ENCODE data around the gene FRK. TPM values are rescaled to one million over a fixed set of nuclear protein-coding genes. Genes with fewer than 3 reads are reported as not detected.
A peak's percentile ranks its signal among the peaks of the same experiment; 100 is the strongest.

The FRK gene
- total RNA-seq, 1 donor from 2014 or later, result 0.11 TPM

- H3K36me3 Mint-ChIP-seq, result no peaks in the 10 kb centered on the region
These were observed 1.8 kb upstream of the FRK start for GRCh38 chr6:116062496-116062895.

GRCh38 chr6:116059713-116060571 lies 749 bp downstream of the FRK start:
- no peaks in the 10 kb centered on the region for H3K9me3 ChIP-seq (ENCODE audit: low read depth)
- peak overlapping the region; percentile 79 for H2AFZ ChIP-seq (replicated peaks)
- no peaks in the 10 kb centered on the region for H3K27me3 ChIP-seq
- no peak overlapping the region for H3K4me2 ChIP-seq
- Mint-ChIP-seq H3K36me3 (no peaks in the 10 kb centered on the region), H3K27me3 (ENCODE audit: insufficient read depth, low read depth) (no peaks in the 10 kb centered on the region), H3K9me3 (no peaks in the 10 kb centered on the region), H3K27ac (no peak overlapping the region), H3K4me3 (no peak overlapping the region), H3K4me1 (no peaks in the 10 kb centered on the region)
- no peaks in the 10 kb centered on the region for H3K79me2 ChIP-seq (ENCODE audit: low read depth)
- H3K36me3 ChIP-seq, result no peaks in the 10 kb centered on the region
- no peaks in the 10 kb centered on the region for H4K20me1 ChIP-seq (ENCODE audit: low read depth)
- no peaks in the 10 kb centered on the region for H3K4me1 ChIP-seq
- no peak overlapping the region for H3K9ac ChIP-seq
- H3K4me3 ChIP-seq, result no peak overlapping the region
- TF ChIP-seq CTCF (IDR thresholded peaks at IDR 0.05) (no peak), EZH2 (IDR thresholded peaks at IDR 0.05) (no peak), EZH2phosphoT487 (IDR thresholded peaks at IDR 0.05) (no peak)
- no peaks in the 10 kb centered on the region for H3F3A ChIP-seq (ENCODE audit: low read depth)
- no peak overlapping the region for H3K27ac ChIP-seq
- DNase-seq (ENCODE audit: low spot score), result no peak

More at GRCh38 chr6:116062496-116062895, 1.8 kb upstream of the FRK start:
- Histone ChIP-seq H3K9ac (no peak overlapping the region), H2AFZ (replicated peaks) (no peak overlapping the region), H3F3A (ENCODE audit: low read depth) (no peaks in the 10 kb centered on the region), H4K20me1 (ENCODE audit: low read depth) (no peaks in the 10 kb centered on the region), H3K79me2 (ENCODE audit: low read depth) (no peaks in the 10 kb centered on the region), H3K9me3 (ENCODE audit: low read depth) (no peaks in the 10 kb centered on the region), H3K4me3 (no peak overlapping the region), H3K27me3 (no peaks in the 10 kb centered on the region), H3K4me1 (no peaks in the 10 kb centered on the region), H3K4me2 (no peak overlapping the region), H3K27ac (no peak overlapping the region), H3K36me3 (no peaks in the 10 kb centered on the region)
- no peak for TF ChIP-seq CTCF (IDR thresholded peaks at IDR 0.05)
- no peak for TF ChIP-seq EZH2phosphoT487 (IDR thresholded peaks at IDR 0.05)
- TF ChIP-seq EZH2 (IDR thresholded peaks at IDR 0.05), result no peak
- Mint-ChIP-seq H3K4me3 (no peak overlapping the region), H3K9me3 (no peaks in the 10 kb centered on the region), H3K27ac (no peak overlapping the region), H3K4me1 (peaks cover 3% of the 10 kb centered on the region), H3K27me3 (ENCODE audit: insufficient read depth, low read depth) (no peaks in the 10 kb centered on the region)
- DNase-seq (ENCODE audit: low spot score), result no peak

GRCh38 chr6:116057766-116058165 lies 2.9 kb downstream of the FRK start:
- Histone ChIP-seq H2AFZ (replicated peaks) (no peak overlapping the region), H3K9me3 (ENCODE audit: low read depth) (no peaks in the 10 kb centered on the region), H3K27me3 (no peaks in the 10 kb centered on the region), H3K27ac (no peak overlapping the region), H3K36me3 (no peaks in the 10 kb centered on the region), H3F3A (ENCODE audit: low read depth) (no peaks in the 10 kb centered on the region), H4K20me1 (ENCODE audit: low read depth) (no peaks in the 10 kb centered on the region), H3K79me2 (ENCODE audit: low read depth) (no peaks in the 10 kb centered on the region), H3K4me3 (no peak overlapping the region), H3K4me2 (no peak overlapping the region), H3K9ac (no peak overlapping the region), H3K4me1 (no peaks in the 10 kb centered on the region)
- DNase-seq (ENCODE audit: low spot score), result no peak
- TF ChIP-seq EZH2phosphoT487 (IDR thresholded peaks at IDR 0.05), result no peak
- no peak for TF ChIP-seq EZH2 (IDR thresholded peaks at IDR 0.05)
- no peak for TF ChIP-seq CTCF (IDR thresholded peaks at IDR 0.05)
- Mint-ChIP-seq H3K27ac (no peak overlapping the region), H3K4me1 (no peaks in the 10 kb centered on the region), H3K9me3 (no peaks in the 10 kb centered on the region), H3K4me3 (no peak overlapping the region), H3K36me3 (no peaks in the 10 kb centered on the region), H3K27me3 (ENCODE audit: insufficient read depth, low read depth) (no peaks in the 10 kb centered on the region)

Measured in neural progenitor cell (in vitro differentiated cells).